ENCODE measurements around the gene PUDP. TPM values are rescaled to one million over a fixed set of nuclear protein-coding genes. Genes with fewer than 3 reads are reported as not detected.
A peak's percentile ranks its signal among the peaks of the same experiment; 100 is the strongest.

Gene PUDP
- total and polyA plus RNA-seq, 10 donors: 9.2 to 27.2 (median 21.1) TPM

DNA sequence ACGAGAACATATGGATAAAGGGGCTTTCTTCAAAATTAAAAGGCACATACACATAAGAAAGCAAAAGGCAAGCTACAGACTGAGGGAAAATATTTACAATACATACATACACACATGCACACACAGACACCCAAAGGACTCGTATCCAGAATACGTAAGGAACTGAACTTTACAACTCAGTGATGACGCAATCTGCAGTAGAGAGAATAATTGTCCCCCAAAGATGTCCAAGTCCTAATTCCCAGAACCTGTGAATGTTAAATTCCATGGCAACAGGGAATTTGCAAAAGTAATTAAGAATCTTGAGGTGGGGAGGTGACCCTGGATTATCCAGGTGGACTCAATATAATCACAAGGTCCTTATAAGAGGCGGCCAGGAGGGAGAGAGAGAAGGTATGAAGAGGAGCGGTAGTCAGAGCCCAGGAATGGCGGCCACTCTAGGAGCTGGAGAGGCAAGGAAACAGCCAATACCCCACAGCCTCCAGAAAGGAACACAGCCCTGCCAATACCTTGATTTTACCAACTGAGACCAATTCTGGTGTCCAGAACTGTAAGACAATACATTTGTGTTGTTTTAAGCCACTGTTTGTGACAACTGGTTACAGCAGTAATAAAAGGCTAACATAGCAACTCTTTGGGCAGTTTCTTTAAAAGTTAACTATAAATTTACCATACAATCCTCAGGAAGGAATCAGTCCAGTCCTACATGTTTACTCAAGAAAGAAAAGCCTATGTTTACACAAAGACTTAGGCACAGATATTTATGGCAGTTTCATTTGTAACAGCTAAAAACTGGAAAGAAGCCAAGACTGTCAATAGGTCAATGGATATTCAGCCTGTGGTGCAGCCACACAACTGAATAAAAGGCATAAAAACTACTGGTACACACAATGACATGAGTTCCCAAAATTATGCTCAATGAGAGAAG lies 27.7 kb downstream of the PUDP start:
- peaks cover 0 to 9% (median 1%) of the 10 kb centered on the region in 6 donors for H3K4me1 ChIP-seq
- H3K36me3 ChIP-seq: peaks cover 0 to 12% (median 0%) of the 10 kb centered on the region in 6 donors
- 92 to 100% (median 92%) methylated on average over 7 of the region's 7 CpGs for WGBS, 5 donors
- TF ChIP-seq POLR2A (IDR thresholded peaks at IDR 0.05): no peak
- TF ChIP-seq POLR2AphosphoS5 (IDR thresholded peaks at IDR 0.05): no peak
- TF ChIP-seq, protein P1, sequence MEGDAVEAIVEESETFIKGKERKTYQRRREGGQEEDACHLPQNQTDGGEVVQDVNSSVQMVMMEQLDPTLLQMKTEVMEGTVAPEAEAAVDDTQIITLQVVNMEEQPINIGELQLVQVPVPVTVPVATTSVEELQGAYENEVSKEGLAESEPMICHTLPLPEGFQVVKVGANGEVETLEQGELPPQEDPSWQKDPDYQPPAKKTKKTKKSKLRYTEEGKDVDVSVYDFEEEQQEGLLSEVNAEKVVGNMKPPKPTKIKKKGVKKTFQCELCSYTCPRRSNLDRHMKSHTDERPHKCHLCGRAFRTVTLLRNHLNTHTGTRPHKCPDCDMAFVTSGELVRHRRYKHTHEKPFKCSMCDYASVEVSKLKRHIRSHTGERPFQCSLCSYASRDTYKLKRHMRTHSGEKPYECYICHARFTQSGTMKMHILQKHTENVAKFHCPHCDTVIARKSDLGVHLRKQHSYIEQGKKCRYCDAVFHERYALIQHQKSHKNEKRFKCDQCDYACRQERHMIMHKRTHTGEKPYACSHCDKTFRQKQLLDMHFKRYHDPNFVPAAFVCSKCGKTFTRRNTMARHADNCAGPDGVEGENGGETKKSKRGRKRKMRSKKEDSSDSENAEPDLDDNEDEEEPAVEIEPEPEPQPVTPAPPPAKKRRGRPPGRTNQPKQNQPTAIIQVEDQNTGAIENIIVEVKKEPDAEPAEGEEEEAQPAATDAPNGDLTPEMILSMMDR (IDR thresholded peaks at IDR 0.05 in 8 of 11, conservative IDR thresholded peaks at IDR 0.05 in 3 of 11): no peak
- peaks cover 0 to 7% (median 0%) of the 10 kb centered on the region in 8 donors for H3K9me3 ChIP-seq
- H3K27me3 ChIP-seq (replicated peaks in 1 of 7): no peaks in the 10 kb centered on the region
- no peak overlapping the region for H3K4me3 ChIP-seq
- intact Hi-C loops (cut with DNase I; ENCODE audit: low total_unique reads): no loop called here
- H3K27ac ChIP-seq: no peak overlapping the region
- no peak for DNase-seq

DNA sequence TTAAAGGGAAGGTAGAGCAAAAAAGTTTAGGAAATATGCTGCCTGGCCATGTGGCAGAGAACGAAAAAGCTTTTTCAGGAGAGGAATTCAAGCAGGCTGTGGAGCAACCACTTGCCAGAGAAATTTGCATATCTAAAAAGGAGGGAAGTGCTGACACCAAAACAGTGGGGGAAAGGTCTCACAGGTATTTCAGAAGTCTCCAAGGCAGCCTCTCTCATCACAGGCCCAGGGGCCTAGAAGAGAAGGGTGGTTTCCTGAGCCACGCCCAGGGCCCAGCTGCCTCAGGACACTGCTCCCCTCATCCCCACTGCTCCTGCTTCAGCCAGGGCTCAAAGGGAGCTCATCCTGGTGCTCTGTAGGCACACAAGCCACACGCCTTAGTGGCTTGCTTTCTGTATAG lies 30.4 kb downstream of the PUDP start:
- Histone ChIP-seq H3K27ac (no peak overlapping the region), H3K36me3 (peaks cover 0 to 6% (median 0%) of the 10 kb centered on the region in 6 donors), H3K4me1 (peaks cover 0 to 6% (median 1%) of the 10 kb centered on the region in 6 donors), H3K9me3 (no peaks in the 10 kb centered on the region), H3K27me3 (replicated peaks in 1 of 7) (no peaks in the 10 kb centered on the region), H3K4me3 (no peak overlapping the region)
- TF ChIP-seq, protein P1 (IDR thresholded peaks at IDR 0.05 in 8 of 11, conservative IDR thresholded peaks at IDR 0.05 in 3 of 11): no peak
- TF ChIP-seq POLR2AphosphoS5 (IDR thresholded peaks at IDR 0.05) (no peak), POLR2A (IDR thresholded peaks at IDR 0.05) (no peak)
- DNase-seq: no peak
- intact Hi-C loops (cut with DNase I; ENCODE audit: low total_unique reads): no loop called here
- 73 to 84% (median 78%) methylated on average over 2 to 3 of the region's 3 CpGs for WGBS, 5 donors

DNA sequence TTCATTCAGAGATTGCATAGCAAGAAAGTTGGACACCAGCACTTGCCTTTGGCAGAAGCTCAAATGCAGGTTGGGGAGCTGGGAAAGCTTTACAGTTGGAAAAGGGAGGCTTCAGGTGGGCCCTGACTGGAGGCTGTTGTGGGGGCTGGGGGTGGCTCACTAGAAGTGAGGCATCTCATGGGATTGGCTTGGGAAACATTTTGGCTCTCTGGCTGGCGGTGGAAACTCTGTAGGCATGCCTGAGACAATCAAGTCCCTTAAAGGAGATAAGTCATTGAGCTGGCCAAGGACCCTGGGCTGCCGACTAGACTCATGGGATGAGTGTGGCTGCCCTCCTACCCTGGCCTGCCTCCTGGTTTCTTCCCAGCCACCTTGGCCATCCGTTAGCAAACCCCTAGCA lies 31.9 kb downstream of the PUDP start:
- H3K4me3 ChIP-seq: no peak overlapping the region
- WGBS, 5 donors: 86 to 100% (median 94%) methylated on average over 2 to 3 of the region's 3 CpGs
- H3K27me3 ChIP-seq (replicated peaks in 1 of 7): no peaks in the 10 kb centered on the region
- peaks cover 0 to 10% (median 5%) of the 10 kb centered on the region in 6 donors for H3K4me1 ChIP-seq
- intact Hi-C loops (cut with DNase I; ENCODE audit: low total_unique reads): no loop called here
- no peak for DNase-seq
- peaks cover 0 to 6% (median 0%) of the 10 kb centered on the region in 6 donors for H3K36me3 ChIP-seq
- TF ChIP-seq POLR2A (IDR thresholded peaks at IDR 0.05): no peak
- no peak for TF ChIP-seq POLR2AphosphoS5 (IDR thresholded peaks at IDR 0.05)
- TF ChIP-seq, protein P1 (IDR thresholded peaks at IDR 0.05 in 8 of 11, conservative IDR thresholded peaks at IDR 0.05 in 3 of 11): no peak
- no peak overlapping the region for H3K27ac ChIP-seq
- H3K9me3 ChIP-seq: no peaks in the 10 kb centered on the region

DNA sequence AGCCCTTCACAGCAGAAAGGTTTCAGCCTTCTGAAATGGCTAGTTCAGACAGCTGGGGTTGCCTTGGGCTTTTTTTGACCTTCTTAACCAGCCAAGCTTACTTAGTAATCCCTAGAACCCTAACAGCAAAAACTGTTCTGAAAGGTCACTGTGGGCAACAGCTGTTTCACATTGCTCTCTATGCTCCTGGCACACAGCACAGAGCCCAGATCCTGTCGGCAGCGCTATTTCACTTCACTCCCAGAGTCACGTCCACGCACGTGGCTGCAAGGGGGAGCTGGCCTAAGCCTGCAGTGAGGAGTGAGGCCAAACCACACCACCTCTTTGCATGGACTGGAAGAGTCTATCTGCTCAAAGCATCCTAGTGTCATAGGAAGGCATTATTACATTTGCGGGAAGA lies 32.4 kb downstream of the PUDP start:
- WGBS, 5 donors: 69 to 84% (median 71%) methylated on average over 6 of the region's 6 CpGs
- Histone ChIP-seq H3K4me1 (peaks cover 0 to 13% (median 9%) of the 10 kb centered on the region in 6 donors), H3K27me3 (replicated peaks in 1 of 7) (no peaks in the 10 kb centered on the region), H3K27ac (no peak overlapping the region), H3K4me3 (no peak overlapping the region), H3K9me3 (no peaks in the 10 kb centered on the region), H3K36me3 (peaks cover 0 to 6% (median 0%) of the 10 kb centered on the region in 6 donors)
- intact Hi-C loops (cut with DNase I; ENCODE audit: low total_unique reads): no loop called here
- DNase-seq: no peak
- TF ChIP-seq, protein P1 (IDR thresholded peaks at IDR 0.05 in 8 of 11, conservative IDR thresholded peaks at IDR 0.05 in 3 of 11): no peak
- peak in 1 of 3 donors; percentile 34 for TF ChIP-seq POLR2AphosphoS5 (IDR thresholded peaks at IDR 0.05)

All from spleen (tissue), 11 donors.